DND-41 (cell line): ENCODE measurements around the gene TYK2.

Experiments
- CTCF ChIP-seq: IDR thresholded peaks from 2 replicates; pipeline ENCODE4 v1.5.1; 2012; ENCODE audit warnings: borderline replicate concordance, low read length, moderate library complexity, mild to moderate bottlenecking; ENCODE audit not compliant: poor library complexity, severe bottlenecking; ENCODE audit errors: extremely low read depth
- EZH2 ChIP-seq: IDR thresholded peaks from 3 replicates; pipeline ENCODE4 v1.6.1; 2012; ENCODE audit warnings: borderline replicate concordance, low read depth, mild to moderate bottlenecking, moderate library complexity, low read length, inconsistent platforms; ENCODE audit not compliant: severe bottlenecking

GRCh38 chr19:10384580-10384979, 4.2 kb upstream of the TYK2 start:
- TF ChIP-seq CTCF (peak; percentile 4), EZH2 (no peak)
